ENCODE data around the gene NEURL1B. TPM values are rescaled to one million over a fixed set of nuclear protein-coding genes. Genes with fewer than 3 reads are reported as not detected.

The NEURL1B gene
- total and polyA plus RNA-seq, 10 of the 15 experiments (the other 5 are each of a cell fraction or from before 2014, with no cell fraction given), result 0.04 to 0.28 (median 0.05) TPM; not detected in 4

DNA sequence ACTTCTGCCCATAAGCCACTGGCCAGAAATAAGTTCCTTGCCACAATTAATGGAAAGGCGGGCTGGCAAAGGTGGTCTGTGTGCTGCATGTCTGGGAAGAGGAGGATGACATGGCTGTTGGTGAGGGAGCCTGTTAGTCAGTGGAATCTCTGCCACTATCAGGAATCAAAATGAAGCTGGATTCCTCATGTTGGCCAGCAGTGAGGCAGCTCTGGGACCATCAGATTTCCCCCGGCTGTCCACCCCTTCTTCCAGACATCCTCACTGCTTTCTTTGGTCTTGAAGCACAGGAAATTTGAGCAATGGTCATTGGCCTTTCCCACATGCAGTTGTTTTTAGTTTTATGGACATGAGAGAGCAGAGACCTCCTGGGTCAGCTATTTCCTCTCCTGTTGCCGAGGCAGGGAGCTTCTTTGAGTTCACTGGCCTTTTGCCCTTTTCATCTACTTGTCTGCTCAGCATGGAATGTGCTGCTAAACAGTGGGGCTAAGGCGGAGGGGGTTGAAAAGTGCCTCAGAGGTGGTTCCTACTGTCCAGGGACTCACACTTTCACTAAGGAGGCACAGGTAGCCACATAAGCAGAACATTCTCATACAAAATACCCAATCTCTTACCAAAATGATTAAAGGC, 34.8 kb upstream of the NEURL1B start (continued):
- TF ChIP-seq, protein P1, sequence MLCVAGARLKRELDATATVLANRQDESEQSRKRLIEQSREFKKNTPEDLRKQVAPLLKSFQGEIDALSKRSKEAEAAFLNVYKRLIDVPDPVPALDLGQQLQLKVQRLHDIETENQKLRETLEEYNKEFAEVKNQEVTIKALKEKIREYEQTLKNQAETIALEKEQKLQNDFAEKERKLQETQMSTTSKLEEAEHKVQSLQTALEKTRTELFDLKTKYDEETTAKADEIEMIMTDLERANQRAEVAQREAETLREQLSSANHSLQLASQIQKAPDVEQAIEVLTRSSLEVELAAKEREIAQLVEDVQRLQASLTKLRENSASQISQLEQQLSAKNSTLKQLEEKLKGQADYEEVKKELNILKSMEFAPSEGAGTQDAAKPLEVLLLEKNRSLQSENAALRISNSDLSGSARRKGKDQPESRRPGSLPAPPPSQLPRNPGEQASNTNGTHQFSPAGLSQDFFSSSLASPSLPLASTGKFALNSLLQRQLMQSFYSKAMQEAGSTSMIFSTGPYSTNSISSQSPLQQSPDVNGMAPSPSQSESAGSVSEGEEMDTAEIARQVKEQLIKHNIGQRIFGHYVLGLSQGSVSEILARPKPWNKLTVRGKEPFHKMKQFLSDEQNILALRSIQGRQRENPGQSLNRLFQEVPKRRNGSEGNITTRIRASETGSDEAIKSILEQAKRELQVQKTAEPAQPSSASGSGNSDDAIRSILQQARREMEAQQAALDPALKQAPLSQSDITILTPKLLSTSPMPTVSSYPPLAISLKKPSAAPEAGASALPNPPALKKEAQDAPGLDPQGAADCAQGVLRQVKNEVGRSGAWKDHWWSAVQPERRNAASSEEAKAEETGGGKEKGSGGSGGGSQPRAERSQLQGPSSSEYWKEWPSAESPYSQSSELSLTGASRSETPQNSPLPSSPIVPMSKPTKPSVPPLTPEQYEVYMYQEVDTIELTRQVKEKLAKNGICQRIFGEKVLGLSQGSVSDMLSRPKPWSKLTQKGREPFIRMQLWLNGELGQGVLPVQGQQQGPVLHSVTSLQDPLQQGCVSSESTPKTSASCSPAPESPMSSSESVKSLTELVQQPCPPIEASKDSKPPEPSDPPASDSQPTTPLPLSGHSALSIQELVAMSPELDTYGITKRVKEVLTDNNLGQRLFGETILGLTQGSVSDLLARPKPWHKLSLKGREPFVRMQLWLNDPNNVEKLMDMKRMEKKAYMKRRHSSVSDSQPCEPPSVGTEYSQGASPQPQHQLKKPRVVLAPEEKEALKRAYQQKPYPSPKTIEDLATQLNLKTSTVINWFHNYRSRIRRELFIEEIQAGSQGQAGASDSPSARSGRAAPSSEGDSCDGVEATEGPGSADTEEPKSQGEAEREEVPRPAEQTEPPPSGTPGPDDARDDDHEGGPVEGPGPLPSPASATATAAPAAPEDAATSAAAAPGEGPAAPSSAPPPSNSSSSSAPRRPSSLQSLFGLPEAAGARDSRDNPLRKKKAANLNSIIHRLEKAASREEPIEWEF (IDR thresholded peaks at IDR 0.05; ENCODE audit: insufficient replicate concordance, low read depth, low read length), result no peak
- TF ChIP-seq MYB (IDR thresholded peaks at IDR 0.05; ENCODE audit: borderline replicate concordance, low read depth, low read length), result no peak
- no peak for TF ChIP-seq HDGF (IDR thresholded peaks at IDR 0.05)

DNA sequence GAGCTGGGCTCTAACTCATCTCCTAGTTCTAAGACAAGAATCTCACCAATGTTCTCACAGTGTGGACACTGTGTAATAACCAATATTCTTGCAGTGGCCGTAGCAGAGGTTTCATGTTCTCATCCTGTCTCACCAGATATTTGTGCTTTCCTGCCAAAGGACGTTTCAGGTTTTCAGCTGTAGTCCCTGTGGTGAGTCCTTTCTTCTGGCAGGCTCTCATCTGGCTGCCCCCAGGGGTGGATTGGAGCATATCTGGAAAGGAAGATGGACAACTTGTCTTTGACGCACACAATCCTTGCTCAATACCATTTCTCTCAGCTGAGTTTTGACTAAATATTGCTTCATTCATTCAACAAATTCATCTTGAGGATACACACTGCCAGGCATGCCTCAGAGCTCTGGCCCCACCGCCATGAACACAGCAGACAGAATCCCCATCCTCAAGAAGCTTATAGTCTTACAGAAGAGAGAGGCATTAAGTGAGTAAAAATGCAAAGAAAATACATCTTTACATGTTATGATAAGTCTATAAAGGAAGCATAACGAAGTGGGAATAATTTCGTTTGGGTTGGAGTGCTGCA, 33.8 kb upstream of the NEURL1B start:
- CTCF ChIA-PET, result interaction anchor here (0.6 kb wide), 1 partner anchor 930 kb away, joined by 3 read pairs; no protein-coding TSS in a partner anchor
- Histone ChIP-seq H3K4me1 (ENCODE audit: control insufficient read depth, insufficient read depth, low read length) (no peaks in the 10 kb centered on the region), H2AFZ (ENCODE audit: control insufficient read depth, low read depth, low read length) (no peak overlapping the region), H3K9me3 (replicated peaks; ENCODE audit: control insufficient read depth, insufficient read depth, low read length) (no peaks in the 10 kb centered on the region), H3K4me3 (no peak overlapping the region), H3K79me2 (ENCODE audit: control insufficient read depth, insufficient read depth, low read length) (no peaks in the 10 kb centered on the region), H4K20me1 (ENCODE audit: control insufficient read depth, insufficient read depth) (no peaks in the 10 kb centered on the region), H3K27me3 (replicated peaks in 1 of 2; ENCODE audit: control insufficient read depth in 2 of 2, insufficient read depth in 2 of 2, low read length in 1 of 2) (peaks cover 0 to 6% of the 10 kb centered on the region in 2 experiments; a peak in 2 of 4 replicates), H3K36me3 (ENCODE audit: control insufficient read depth in 2 of 2, insufficient read depth in 2 of 2, low read length in 1 of 2) (no peaks in the 10 kb centered on the region), H3K9ac (ENCODE audit: control insufficient read depth, insufficient read depth, low read length) (no peak overlapping the region), H3K27ac (ENCODE audit: control insufficient read depth, insufficient read depth) (no peak overlapping the region), H3K4me2 (ENCODE audit: control insufficient read depth, insufficient read depth) (no peak overlapping the region)
- 19% methylated on average over 6 of the region's 6 CpGs for WGBS (ENCODE audit: insufficient coverage, insufficient replicate concordance, low lambda C conversion rate, missing lambda C conversion rate)
- SMC1A ChIA-PET (ENCODE audit: uncharacterized antibody, unreplicated experiment), result interaction anchor here (1.3 kb wide), 1 partner anchor 24 kb away, joined by 4 read pairs; no protein-coding TSS in a partner anchor
- DNase-seq (ENCODE audit: low read depth, low spot score) (no peak), ATAC-seq (no peak), FAIRE-seq (no peak)
- intact Hi-C loops (cut with micrococcal nuclease; ENCODE audit: unreplicated experiment), result no loop called here
- no TSS peak for BruUV-seq (replicated peaks)
- in situ Hi-C loops (cut with MboI), result no loop called here
- RAD21 ChIA-PET (ENCODE audit: unreplicated experiment), result no interaction called here
- POLR2A ChIA-PET, result no interaction called here
- TF ChIP-seq, protein P2, sequence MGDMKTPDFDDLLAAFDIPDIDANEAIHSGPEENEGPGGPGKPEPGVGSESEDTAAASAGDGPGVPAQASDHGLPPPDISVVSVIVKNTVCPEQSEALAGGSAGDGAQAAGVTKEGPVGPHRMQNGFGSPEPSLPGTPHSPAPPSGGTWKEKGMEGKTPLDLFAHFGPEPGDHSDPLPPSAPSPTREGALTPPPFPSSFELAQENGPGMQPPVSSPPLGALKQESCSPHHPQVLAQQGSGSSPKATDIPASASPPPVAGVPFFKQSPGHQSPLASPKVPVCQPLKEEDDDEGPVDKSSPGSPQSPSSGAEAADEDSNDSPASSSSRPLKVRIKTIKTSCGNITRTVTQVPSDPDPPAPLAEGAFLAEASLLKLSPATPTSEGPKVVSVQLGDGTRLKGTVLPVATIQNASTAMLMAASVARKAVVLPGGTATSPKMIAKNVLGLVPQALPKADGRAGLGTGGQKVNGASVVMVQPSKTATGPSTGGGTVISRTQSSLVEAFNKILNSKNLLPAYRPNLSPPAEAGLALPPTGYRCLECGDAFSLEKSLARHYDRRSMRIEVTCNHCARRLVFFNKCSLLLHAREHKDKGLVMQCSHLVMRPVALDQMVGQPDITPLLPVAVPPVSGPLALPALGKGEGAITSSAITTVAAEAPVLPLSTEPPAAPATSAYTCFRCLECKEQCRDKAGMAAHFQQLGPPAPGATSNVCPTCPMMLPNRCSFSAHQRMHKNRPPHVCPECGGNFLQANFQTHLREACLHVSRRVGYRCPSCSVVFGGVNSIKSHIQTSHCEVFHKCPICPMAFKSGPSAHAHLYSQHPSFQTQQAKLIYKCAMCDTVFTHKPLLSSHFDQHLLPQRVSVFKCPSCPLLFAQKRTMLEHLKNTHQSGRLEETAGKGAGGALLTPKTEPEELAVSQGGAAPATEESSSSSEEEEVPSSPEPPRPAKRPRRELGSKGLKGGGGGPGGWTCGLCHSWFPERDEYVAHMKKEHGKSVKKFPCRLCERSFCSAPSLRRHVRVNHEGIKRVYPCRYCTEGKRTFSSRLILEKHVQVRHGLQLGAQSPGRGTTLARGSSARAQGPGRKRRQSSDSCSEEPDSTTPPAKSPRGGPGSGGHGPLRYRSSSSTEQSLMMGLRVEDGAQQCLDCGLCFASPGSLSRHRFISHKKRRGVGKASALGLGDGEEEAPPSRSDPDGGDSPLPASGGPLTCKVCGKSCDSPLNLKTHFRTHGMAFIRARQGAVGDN (IDR thresholded peaks at IDR 0.05), result no peak
- no peak for TF ChIP-seq SREBF2 (IDR thresholded peaks at IDR 0.05; ENCODE audit: low read length)
- no peak for TF ChIP-seq PML (IDR thresholded peaks at IDR 0.05; ENCODE audit: low read length)
- TF ChIP-seq RUNX3 (IDR thresholded peaks at IDR 0.05; ENCODE audit: low read length), result no peak
- no peak for TF ChIP-seq RAD21 (IDR thresholded peaks at IDR 0.05; ENCODE audit: insufficient read depth, low read depth, low read length)
- no peak for TF ChIP-seq RAD51 (IDR thresholded peaks at IDR 0.05)
- TF ChIP-seq SP1 (IDR thresholded peaks at IDR 0.05; ENCODE audit: low read depth, low read length), result no peak
- TF ChIP-seq FOXM1 (IDR thresholded peaks at IDR 0.05; ENCODE audit: low read depth, low read length), result no peak
- no peak for TF ChIP-seq IKZF2 (IDR thresholded peaks at IDR 0.05)
- TF ChIP-seq SMARCA5 (IDR thresholded peaks at IDR 0.05), result no peak
- no peak for TF ChIP-seq CEBPB (IDR thresholded peaks at IDR 0.05; ENCODE audit: borderline replicate concordance in 1 of 2, low read depth in 2 of 2, low read length in 2 of 2)
